Astrocyte (in vitro differentiated cells and primary cell): ENCODE results near the gene IFITM5.

Experiments
- CTCF ChIP-seq: IDR thresholded peaks from 2 replicates; pipeline ENCODE4 v1.5.1; 2011; ENCODE audit warnings: low read depth, mild to moderate bottlenecking, inconsistent platforms, low read length, moderate library complexity; ENCODE audit not compliant: insufficient read depth
- EZH2 ChIP-seq: IDR thresholded peaks from 2 replicates; pipeline ENCODE4 v1.6.1; 2012; ENCODE audit warnings: mild to moderate bottlenecking, low read length, inconsistent platforms; ENCODE audit not compliant: insufficient read depth

- TF ChIP-seq CTCF (no peak), EZH2 (no peak)
Measured at GRCh38 chr11:255176-255575, 44.1 kb downstream of the IFITM5 start.
